Stimulated activated CD4-positive, alpha-beta T cell treated with anti-CD3 and anti-CD28 coated beads, Interleukin-4, amount 100 ng/mL, for 4 hours (primary cell): Measurements from ENCODE around the gene CNR1.

Experiments
- DNase-seq, 2 experiments: peaks; one replicate each; pipeline ENCODE4 v3.0.0-alpha.2; 2020

The CNR1 gene

GRCh38 chr6:88143421-88144157, 22.6 kb downstream of the CNR1 start:
- no peak for DNase-seq

GRCh38 chr6:88142297-88142668, 23.9 kb downstream of the CNR1 start:
- no peak for DNase-seq

- no peak for DNase-seq
These were observed 24.4 kb downstream of the CNR1 start for GRCh38 chr6:88141561-88142296.

DNA sequence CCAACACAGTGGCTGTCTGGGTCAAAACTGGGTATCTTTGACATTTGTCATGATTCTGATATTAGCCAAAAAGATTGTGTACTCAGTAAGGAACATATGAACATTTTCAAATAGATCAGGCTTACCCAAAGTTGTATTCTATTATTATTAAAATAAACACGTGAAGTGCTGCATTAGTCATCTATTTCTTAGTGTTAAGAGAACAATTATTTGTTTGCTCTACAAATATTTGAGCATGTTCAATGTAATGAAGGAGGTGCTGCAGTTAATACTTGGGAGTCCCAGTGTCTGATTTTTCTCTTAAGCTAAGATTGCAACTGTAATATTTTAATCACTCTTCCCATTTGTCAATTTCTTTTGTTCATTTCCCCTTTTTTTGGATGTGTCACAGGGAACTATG, 28.2 kb downstream of the CNR1 start:
- DNase-seq, result no peak

- no peak for DNase-seq
These were observed 30.5 kb downstream of the CNR1 start for GRCh38 chr6:88135578-88136114.

GRCh38 chr6:88134575-88134974, 31.6 kb downstream of the CNR1 start:
- no peak for DNase-seq

DNA sequence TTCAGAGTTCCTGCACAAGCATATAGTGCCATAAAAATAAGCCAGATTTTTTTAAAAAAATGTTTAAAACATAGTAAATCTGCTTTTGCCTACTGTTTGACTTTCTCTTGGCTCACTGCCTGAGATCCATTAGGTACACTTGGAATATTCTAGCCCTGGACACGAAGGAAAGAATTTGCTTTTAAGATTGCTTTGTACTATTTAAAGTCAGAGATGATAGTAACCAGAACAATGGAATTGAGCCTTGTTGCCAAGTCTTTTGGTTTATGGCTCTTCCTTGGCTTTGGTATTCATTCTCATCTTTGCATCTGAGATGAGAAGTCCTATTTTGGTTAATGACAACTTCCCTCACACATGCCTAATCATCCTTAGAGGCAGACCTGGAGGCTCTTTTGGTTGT, 32.4 kb downstream of the CNR1 start:
- DNase-seq, result no peak

DNA sequence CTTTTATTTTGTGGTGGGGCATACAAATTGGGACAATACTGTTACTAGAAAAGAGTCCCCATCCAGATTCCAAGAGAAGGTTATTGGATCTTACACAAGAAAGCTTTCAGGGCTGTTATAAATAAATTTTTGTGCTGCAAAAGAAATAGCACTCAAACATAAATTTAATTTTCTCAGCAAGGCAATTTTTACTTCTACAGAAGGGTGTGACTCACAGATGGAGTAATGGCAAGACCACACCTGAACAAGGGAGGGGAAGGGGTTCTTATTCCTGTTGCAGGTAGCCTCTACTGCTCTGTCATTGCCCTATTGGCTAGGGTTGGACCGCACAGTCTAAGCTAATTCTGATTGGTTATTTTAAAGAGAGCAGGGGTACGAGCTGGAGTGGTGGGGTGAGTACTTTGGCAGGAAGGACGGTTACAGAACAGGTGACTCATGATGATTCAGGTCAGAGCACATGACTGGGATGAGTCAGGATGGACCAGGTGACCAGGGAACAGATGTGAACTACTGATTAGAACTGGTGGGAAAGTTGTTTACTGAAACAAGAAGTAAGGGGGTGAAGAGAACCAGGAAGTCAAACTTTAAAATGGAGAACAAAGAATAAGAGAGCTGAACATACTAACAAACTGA, 41.1 kb downstream of the CNR1 start:
- DNase-seq, result no peak

DNA sequence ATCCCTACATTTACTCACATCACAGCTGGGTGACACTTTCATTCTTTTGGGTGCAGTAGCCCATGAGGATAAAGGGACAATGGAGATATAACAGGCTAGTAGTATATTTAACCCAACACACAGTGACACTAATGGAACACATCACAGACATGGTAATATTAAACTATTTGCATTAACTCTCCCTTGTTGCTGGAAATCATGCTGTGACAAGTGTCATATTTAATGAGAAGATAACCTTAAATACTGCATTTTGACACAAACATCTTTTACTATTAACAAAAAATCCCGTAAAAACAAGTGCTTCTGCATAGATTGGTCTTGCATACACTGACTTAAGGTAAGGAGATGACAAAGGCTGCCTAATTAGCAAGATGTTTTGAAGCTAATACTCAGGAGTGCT, 45.5 kb downstream of the CNR1 start:
- no peak for DNase-seq

- no peak for DNase-seq
These were observed 46.4 kb downstream of the CNR1 start for GRCh38 chr6:88119769-88120168.

- DNase-seq, result no peak
These were observed 49.9 kb downstream of the CNR1 start for GRCh38 chr6:88116276-88116675.

- no peak for DNase-seq
These were observed 50.8 kb downstream of the CNR1 start for GRCh38 chr6:88115307-88115706.

DNA sequence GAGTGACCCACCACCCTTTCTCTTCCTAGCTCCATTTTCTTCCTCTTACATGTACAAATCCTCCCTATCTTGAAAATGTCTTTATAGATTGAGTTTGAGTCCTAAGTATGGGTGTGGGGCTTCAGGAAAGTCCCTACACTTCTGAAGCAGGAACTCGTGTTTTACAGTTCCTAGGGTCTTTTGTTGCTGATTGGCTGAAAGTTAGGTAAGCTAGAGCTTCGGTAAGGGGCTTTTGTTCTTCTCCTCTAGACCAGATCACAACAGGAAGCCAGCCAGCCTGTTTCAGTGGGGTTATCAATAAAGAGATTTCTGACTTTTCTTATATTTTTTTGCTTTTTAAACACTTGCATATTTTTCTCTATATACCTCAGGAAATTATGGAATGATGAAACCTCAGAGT, 51.3 kb downstream of the CNR1 start:
- DNase-seq, result no peak

GRCh38 chr6:88111991-88112390, 54.2 kb downstream of the CNR1 start:
- DNase-seq, result no peak

DNA sequence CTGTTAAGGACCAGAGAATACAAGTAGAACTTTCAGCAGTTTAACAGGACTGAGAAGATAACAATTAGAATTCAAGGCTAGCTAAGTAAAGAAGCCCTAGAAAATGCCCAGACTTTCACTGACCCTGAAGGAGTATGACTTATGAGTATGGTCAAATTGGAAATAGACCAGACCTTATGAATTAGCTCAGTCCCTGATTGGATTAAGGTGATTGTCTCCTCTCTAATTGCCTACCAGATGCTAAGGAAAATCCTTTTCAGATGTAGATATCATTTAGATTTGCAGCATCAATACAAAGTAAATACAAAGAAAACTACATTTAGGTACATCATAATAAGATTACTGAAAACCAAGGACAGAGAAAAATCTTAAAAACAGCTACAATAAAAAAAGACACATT, 58.9 kb downstream of the CNR1 start:
- DNase-seq, result no peak

DNA sequence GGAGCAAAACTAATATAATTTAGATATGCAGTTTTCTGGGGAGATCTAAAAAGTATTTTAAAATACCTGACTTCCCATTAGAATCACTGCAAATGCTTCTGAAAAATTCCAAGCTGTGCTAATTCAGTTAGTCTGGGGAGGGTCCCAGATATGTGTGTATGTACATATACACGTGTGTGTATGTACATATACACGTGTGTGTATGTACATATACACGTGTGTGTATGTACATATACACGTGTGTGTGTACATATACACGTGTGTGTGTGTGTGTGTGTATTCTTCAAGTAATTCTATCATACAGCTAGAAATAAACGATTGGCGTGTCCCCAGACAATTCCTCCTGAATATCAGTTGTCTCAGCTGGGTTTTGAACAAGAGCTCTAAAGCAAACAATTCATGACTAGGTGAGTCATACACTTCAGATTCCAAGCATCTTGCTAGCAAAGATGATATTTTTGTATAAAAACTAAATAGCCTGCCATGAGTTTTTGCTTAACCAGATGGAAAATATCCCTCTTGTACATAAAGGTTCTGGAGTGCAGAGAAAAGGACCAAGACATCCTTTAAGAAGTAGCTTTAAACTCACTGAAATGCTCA, 60.3 kb downstream of the CNR1 start:
- DNase-seq, result no peak
